Stomach (tissue), 4 donors: ENCODE measurements around the gene LRMDA.

Experiments used
- CTCF ChIP-seq, 7 experiments: fragments of 450-650 bp in 4 of 7; fragments of 200-600 bp in 3 of 7; sonication (generic) in 3 of 7; IDR thresholded peaks; one replicate each; pipeline ENCODE4 v1.5.1; 2016 to 2019; ENCODE audit warnings: antibody characterized with exemption in 7 of 7, control low read depth in 2 of 7, mild to moderate bottlenecking in 1 of 7
- EP300 ChIP-seq: sonication (generic); formaldehyde crosslinking; IDR thresholded peaks from one replicate; pipeline ENCODE4 v1.6.1; 2017; ENCODE audit warnings: antibody characterized with exemption
- POLR2A ChIP-seq, 4 donors: fragments of 450-650 bp; IDR thresholded peaks; one replicate each; pipeline ENCODE4 v1.6.1; 2016; ENCODE audit warnings: antibody characterized with exemption in 4 of 4, control low read depth in 2 of 4, mild to moderate bottlenecking in 1 of 4, moderate library complexity in 1 of 4
- POLR2AphosphoS5 ChIP-seq, 3 donors: sonication (generic); formaldehyde crosslinking; IDR thresholded peaks; one replicate each; pipeline ENCODE4 v1.6.1; 2016; ENCODE audit warnings: antibody characterized with exemption in 3 of 3

GRCh38 chr10:76040830-76041220 lies 609.4 kb downstream of the LRMDA start:
- no peak for TF ChIP-seq CTCF (IDR thresholded peaks at IDR 0.05)
- no peak for TF ChIP-seq POLR2A (IDR thresholded peaks at IDR 0.05)
- no peak for TF ChIP-seq EP300
- TF ChIP-seq POLR2AphosphoS5 (IDR thresholded peaks at IDR 0.05): no peak
